WERI-Rb-1 (cell line): Measurements from ENCODE around the gene IZUMO1.

Experiments used
- DNase-seq: peaks from one replicate; pipeline ENCODE4 v3.0.0-alpha.2; 2020
- H3K27ac ChIP-seq: fragments of 250-450 bp; sonication (Bioruptor Pico); 2 replicates; pipeline ENCODE4 v1.5.1; 2020; ENCODE audit warnings: mild to moderate bottlenecking, moderate library complexity
- H3K27me3 ChIP-seq: fragments of 250-450 bp; sonication (Bioruptor Pico); 2 replicates; pipeline ENCODE4 v1.5.1; 2021; ENCODE audit warnings: mild to moderate bottlenecking, low read depth, moderate library complexity; ENCODE audit not compliant: insufficient read depth, severe bottlenecking
- H3K36me3 ChIP-seq: fragments of 250-450 bp; sonication (Bioruptor Pico); 2 replicates; pipeline ENCODE4 v1.5.1; 2020; ENCODE audit warnings: mild to moderate bottlenecking, moderate library complexity
- H3K4me3 ChIP-seq: 2 replicates; pipeline ENCODE4 v1.5.1; 2011; ENCODE audit warnings: low read depth, mild to moderate bottlenecking, control low read depth, low read length
- H3K9me3 ChIP-seq: fragments of 250-450 bp; sonication (Bioruptor Pico); 2 replicates; pipeline ENCODE4 v1.5.1; 2021; ENCODE audit warnings: mild to moderate bottlenecking, moderate library complexity; ENCODE audit not compliant: severe bottlenecking
- TF ChIP-seq, protein P1 (sequence below): IDR thresholded peaks from 2 replicates; pipeline ENCODE4 v1.5.1; 2011; ENCODE audit warnings: low read depth, mild to moderate bottlenecking, control low read depth, inconsistent platforms, low read length

Gene IZUMO1

DNA sequence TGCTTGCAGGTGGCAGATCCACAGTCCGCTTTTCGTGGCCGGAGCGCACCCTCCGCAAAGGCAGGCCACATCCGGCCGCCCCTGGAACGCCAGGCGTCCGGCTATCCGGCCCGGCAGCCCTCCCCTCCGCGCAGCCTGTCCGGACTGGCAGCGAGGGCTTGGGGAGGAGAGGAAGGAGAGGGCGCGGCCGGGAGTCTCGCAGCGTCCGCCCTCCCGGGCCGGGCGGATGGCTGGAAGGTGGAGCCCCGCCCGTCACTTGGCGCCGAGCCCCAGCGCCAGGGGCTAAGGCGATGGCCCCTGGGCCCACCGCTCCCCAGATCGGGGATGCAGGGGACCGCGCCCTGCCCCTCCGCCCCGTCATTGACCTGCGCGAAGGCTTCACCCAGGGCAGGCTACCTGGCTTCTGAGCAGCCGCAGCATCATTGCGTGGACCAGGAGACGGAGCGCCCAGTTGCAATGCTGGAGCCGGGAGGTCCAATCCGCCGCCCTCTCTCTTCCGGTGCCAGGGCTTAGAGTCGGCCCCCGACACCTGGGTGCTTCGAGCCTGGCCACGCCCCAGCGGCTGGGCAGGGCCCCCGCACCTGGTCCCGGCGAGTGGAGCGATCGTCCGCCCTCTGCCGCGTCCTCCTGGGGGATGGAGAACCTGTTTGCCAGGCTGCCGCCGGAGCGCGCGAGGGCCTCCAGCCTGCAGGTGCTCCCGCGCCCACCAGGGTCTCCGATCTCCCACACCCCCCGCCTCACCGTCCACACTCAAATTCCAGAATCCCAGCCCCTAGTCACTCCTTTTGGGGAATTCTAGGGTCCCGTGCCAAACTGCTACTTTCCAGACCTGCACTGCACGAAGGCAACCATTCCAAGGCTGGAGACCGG lies 6.0 kb upstream of the IZUMO1 start, which contains the start of gene FUT1:
TSS of gene FUT1 (minus strand) at position 146 of the 870 bp plus-strand sequence. CDS start 1,360 bp downstream, outside the sequence.
- no peak within 1 kb of the TSS for H3K27ac ChIP-seq
- H3K27me3 ChIP-seq = no peaks in the 10 kb centered on the region
- H3K36me3 ChIP-seq = no peaks in the 10 kb centered on the region
- H3K4me3 ChIP-seq = peak within 1 kb of the TSS; percentile 43
- DNase-seq = peak; percentile 70
- TF ChIP-seq, protein P1, sequence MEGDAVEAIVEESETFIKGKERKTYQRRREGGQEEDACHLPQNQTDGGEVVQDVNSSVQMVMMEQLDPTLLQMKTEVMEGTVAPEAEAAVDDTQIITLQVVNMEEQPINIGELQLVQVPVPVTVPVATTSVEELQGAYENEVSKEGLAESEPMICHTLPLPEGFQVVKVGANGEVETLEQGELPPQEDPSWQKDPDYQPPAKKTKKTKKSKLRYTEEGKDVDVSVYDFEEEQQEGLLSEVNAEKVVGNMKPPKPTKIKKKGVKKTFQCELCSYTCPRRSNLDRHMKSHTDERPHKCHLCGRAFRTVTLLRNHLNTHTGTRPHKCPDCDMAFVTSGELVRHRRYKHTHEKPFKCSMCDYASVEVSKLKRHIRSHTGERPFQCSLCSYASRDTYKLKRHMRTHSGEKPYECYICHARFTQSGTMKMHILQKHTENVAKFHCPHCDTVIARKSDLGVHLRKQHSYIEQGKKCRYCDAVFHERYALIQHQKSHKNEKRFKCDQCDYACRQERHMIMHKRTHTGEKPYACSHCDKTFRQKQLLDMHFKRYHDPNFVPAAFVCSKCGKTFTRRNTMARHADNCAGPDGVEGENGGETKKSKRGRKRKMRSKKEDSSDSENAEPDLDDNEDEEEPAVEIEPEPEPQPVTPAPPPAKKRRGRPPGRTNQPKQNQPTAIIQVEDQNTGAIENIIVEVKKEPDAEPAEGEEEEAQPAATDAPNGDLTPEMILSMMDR = no peak
- peaks cover 2% of the 10 kb centered on the region for H3K9me3 ChIP-seq

DNA sequence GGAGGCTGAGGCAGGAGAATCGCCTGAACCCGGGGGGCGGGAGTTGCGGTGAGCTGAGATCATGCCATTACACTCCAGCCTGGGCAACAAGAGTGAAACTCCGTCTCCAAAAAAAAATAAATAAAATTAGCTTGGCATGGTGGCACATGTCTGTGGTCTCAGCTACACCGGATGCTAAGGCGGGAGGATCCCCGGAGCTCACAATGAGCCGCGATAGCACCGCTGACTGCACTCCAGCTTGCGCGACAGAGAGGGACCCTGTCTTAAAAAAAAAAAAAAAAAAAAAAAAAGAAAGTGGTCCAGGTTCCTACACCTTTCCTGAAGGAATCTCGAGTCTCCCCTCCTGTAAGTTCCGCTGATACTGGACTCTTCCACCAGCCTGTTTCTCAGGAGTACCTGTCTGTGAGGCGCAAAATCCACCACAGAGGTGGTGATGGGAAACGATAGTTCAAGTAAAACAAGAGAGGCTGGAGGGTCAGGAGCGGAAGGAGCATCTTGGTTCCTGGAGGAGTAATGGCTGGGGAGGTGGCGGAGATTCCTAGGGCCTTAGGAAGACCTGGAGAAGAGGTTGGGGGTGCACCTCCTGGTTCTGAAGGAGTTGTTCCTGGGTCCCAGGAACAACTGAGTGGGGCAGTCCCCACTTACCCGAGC lies 5.3 kb upstream of the IZUMO1 start:
- TF ChIP-seq, protein P1 = no peak
- Histone ChIP-seq H3K27ac (no peak overlapping the region), H3K36me3 (no peaks in the 10 kb centered on the region), H3K27me3 (no peaks in the 10 kb centered on the region), H3K9me3 (peaks cover 2% of the 10 kb centered on the region), H3K4me3 (peak overlapping the region; percentile 43)
- DNase-seq = no peak

DNA sequence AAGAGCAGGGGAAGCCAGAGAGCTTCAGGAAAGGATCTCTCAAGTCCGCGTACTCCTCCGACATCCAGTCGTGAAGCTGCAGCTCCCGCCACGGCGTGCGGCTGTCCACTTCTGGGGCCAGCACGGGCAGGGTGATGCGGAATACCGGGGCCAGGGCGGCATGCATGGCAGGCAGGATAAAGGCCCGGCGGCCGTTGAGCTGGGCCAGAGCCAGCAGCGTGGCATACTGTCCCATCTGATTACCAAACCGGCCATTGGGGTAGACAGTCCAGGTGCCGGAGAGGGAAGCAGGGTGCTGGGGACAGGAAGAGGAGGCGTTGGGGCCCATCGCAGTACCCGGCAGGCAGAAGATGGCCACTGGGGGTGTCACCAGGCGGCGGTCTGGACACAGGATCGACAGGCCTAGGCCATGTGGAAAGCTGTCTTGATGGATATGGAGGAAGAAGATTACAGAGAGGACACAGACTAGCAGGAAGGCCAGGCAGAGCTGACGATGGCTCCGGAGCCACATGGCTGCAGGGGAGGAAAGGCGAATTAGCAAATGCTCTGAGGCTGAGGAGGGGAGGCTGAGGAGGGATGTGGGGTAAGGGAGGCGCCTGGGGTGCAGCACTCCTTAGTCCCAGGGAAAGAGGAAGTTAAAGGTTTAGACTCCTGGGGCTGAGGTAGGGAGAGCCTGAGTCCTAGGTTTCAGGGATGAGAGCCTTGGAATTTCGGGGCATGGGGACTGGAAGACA lies 4.2 kb upstream of the IZUMO1 start:
- Histone ChIP-seq H3K36me3 (no peaks in the 10 kb centered on the region), H3K4me3 (no peak overlapping the region), H3K27ac (no peak overlapping the region), H3K9me3 (peaks cover 2% of the 10 kb centered on the region), H3K27me3 (no peaks in the 10 kb centered on the region)
- no peak for DNase-seq
- TF ChIP-seq, protein P1 = no peak

DNA sequence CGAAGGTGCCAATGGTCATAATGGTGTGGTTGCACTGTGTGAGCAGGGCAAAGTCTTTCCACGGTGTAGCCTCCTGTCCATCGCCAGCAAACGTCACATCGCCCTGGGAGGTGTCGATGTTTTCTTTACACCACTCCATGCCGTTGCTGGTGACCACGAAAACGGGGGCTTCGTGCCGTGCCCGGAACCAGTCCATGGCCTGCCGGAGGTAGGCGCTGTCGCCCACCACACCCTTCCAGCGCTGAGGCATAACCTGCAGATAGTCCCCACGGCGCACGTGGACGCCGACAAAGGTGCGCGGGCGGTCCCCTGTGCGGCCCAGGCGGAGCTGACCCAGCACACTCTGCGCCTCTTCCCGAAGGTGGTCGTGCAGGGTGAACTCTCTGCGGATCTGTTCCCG lies 3.6 kb upstream of the IZUMO1 start:
- H3K27me3 ChIP-seq = no peaks in the 10 kb centered on the region
- peaks cover 2% of the 10 kb centered on the region for H3K9me3 ChIP-seq
- no peaks in the 10 kb centered on the region for H3K36me3 ChIP-seq
- DNase-seq = no peak
- H3K4me3 ChIP-seq = no peak overlapping the region
- H3K27ac ChIP-seq = no peak overlapping the region
- TF ChIP-seq, protein P1 = no peak

DNA sequence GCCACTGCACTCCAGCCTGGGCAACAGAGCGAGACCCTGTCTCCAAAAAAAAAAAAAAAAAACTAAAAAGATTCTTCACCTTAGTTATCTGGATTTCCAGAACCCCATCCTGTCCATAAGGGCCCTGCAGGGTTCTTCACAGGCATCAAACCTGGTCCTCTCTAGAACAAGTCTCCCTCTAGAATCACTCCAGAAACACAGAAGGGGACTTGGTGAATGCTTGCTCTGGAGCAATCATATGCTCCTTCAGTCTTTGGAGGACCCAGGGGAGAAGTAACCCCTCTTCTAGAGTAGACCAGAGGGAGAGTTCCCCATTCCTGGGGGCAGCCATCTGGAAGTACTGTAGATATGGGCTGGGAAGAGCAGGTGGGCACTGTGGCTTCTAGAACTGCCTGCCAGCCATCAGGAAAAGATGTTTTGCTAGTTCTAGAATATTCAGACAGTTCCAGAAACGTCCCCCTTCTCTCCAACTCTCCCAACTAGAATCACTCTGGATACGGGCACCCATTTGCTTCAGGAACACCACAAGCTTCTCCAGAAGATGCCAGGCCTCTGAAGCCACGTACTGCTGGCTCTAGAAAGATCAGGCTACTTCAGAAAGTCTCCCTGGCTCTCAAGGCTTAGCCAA lies 3.0 kb upstream of the IZUMO1 start:
- Histone ChIP-seq H3K9me3 (peaks cover 2% of the 10 kb centered on the region), H3K36me3 (no peaks in the 10 kb centered on the region), H3K27me3 (no peaks in the 10 kb centered on the region), H3K4me3 (no peak overlapping the region), H3K27ac (no peak overlapping the region)
- no peak for DNase-seq
- TF ChIP-seq, protein P1 = no peak
